ENCODE results near the gene CEP120. TPM values are rescaled to one million over a fixed set of nuclear protein-coding genes. Genes with fewer than 3 reads are reported as not detected.
A peak's percentile ranks its signal among the peaks of the same experiment; 100 is the strongest.

Gene CEP120
- total and polyA plus RNA-seq, 8 donors, result 4.0 to 12.7 (median 9.4) TPM

DNA sequence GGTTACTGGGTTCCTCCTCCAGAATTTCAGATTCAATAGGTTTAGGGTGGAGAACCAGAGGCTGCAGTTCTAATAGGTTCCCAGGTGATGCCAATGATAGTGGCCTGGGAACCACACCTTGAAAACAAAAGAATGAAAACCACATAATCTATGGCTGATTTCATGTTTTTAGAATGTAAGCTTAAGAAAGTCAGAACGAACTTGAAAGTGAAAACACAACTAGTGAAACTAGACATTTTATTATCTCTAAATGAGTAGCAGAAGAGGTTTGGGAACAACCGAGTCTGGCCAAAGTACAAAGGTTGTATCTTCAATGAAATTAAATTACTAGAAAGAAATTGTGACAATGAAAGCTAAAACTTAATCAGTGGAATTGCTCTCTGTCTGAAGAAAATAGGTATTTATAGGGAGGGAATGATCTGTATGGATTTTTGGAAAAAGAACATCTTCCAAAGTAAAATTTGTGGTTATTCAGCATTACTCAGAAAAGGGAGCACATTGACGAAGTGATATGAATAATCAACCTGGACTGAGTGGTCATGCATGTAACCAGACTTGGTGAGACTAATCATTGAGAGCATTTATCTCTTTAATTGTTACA is 24.9 kb upstream of the CEP120 start:
- Histone ChIP-seq H3K9me3 (no peaks in the 10 kb centered on the region), H3K4me3 (no peak overlapping the region), H3K27ac (no peak overlapping the region), H3K4me1 (no peaks in the 10 kb centered on the region), H3K36me3 (no peaks in the 10 kb centered on the region), H3K27me3 (no peaks in the 10 kb centered on the region)
- intact Hi-C loops (cut with DNase I), result no loop called here
- TF ChIP-seq, protein P1, sequence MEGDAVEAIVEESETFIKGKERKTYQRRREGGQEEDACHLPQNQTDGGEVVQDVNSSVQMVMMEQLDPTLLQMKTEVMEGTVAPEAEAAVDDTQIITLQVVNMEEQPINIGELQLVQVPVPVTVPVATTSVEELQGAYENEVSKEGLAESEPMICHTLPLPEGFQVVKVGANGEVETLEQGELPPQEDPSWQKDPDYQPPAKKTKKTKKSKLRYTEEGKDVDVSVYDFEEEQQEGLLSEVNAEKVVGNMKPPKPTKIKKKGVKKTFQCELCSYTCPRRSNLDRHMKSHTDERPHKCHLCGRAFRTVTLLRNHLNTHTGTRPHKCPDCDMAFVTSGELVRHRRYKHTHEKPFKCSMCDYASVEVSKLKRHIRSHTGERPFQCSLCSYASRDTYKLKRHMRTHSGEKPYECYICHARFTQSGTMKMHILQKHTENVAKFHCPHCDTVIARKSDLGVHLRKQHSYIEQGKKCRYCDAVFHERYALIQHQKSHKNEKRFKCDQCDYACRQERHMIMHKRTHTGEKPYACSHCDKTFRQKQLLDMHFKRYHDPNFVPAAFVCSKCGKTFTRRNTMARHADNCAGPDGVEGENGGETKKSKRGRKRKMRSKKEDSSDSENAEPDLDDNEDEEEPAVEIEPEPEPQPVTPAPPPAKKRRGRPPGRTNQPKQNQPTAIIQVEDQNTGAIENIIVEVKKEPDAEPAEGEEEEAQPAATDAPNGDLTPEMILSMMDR (IDR thresholded peaks at IDR 0.05), result no peak
- FAIRE-seq (peak; percentile 65), DNase-seq (no peak), ATAC-seq (no peak)
- WGBS, 2 donors, result 81 to 83% methylated on average over 3 of the region's 3 CpGs

DNA sequence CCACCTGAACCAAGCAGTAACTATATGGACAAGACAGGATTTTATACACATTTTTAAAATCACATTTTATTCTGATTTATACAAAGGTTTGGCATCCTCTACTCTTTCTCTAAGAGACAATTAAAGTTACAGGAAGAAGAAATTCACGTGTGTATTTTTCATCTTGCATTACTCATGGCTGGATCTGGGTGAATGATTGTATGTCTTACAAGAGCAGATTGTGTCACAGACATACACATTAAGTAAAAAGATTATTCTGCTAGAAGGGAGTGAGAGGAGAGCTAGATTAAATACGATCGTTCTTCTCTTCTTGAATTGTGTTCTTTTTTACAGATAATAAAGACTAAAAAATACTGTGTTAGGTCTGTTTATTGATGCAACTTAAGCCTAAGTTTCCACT is 20.8 kb upstream of the CEP120 start:
- Histone ChIP-seq H3K27ac (no peak overlapping the region), H3K36me3 (no peaks in the 10 kb centered on the region), H3K4me1 (no peaks in the 10 kb centered on the region), H3K9me3 (no peaks in the 10 kb centered on the region), H3K27me3 (no peaks in the 10 kb centered on the region), H3K4me3 (no peak overlapping the region)
- ATAC-seq (no peak), DNase-seq (no peak), FAIRE-seq (no peak)
- 72 to 83% methylated on average over 3 of the region's 3 CpGs for WGBS, 2 donors
- intact Hi-C loops (cut with DNase I), result no loop called here
- TF ChIP-seq, protein P1 (IDR thresholded peaks at IDR 0.05), result no peak

DNA sequence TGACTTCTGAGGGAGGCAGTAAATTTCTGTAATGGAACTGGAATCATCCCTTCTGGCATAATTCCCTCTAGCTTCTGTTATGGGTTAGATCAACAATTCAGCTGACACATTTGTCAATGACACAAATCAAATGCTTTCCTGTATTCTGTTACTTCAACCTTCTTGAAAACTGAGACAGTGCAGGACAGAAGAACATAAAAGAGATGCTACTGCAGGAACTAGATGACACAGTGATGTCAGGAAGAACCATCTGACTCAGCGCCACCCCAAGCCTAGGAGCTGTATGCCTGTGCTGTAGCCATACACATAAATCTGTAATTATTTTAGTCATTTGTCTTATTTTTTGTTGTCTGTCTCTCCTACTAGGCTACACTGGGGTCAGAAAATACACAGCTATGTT is 18.2 kb upstream of the CEP120 start:
- TF ChIP-seq, protein P1 (IDR thresholded peaks at IDR 0.05), result no peak
- Histone ChIP-seq H3K27ac (no peak overlapping the region), H3K9me3 (no peaks in the 10 kb centered on the region), H3K4me3 (no peak overlapping the region), H3K27me3 (no peaks in the 10 kb centered on the region), H3K4me1 (peaks cover 0 to 8% (median 0%) of the 10 kb centered on the region in 3 donors), H3K36me3 (no peaks in the 10 kb centered on the region)
- no peak for DNase-seq
- no peak for FAIRE-seq
- WGBS, 2 donors, result 96 to 100% methylated on average over 1 of the region's 1 CpG
- intact Hi-C loops (cut with DNase I), result no loop called here
- ATAC-seq, result no peak

DNA sequence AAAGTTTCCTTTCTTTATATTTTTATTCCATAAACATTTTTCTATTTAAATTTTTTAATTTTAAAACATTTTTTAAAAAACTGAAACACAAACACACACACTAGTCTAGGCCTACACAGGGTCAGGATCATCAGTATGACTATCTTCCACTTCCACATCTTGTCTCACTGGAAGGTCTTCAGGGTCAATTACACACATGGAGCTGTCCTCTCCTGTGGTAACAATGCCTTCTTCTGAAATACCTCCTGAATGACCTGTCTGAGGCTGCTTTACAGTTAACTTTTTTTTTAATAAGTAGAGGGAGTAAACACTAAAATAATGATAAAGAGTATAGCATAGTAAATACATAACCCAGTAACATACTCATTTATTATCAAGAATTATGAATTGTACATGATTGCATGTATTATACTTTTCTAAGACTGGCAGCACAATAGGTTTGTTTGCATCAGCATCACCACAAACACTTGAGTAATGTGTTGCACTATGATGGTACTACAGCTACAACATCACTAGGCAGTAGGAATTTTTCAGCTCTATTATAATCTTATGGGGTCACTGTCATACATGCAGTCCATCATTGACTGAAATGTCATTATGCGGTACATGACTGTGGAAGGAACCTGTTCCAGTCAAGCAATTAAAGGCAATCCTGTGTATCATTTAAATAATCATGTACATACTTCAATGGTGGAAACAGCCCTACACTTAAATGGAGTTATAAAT is 17.4 kb upstream of the CEP120 start:
- intact Hi-C loops (cut with DNase I), result no loop called here
- ATAC-seq, result no peak
- TF ChIP-seq, protein P1 (IDR thresholded peaks at IDR 0.05), result no peak
- 96 to 100% methylated on average over 1 of the region's 1 CpG for WGBS, 2 donors
- no peaks in the 10 kb centered on the region for H3K9me3 ChIP-seq
- no peaks in the 10 kb centered on the region for H3K36me3 ChIP-seq
- peaks cover 0 to 8% (median 0%) of the 10 kb centered on the region in 3 donors for H3K4me1 ChIP-seq
- no peak overlapping the region for H3K4me3 ChIP-seq
- no peaks in the 10 kb centered on the region for H3K27me3 ChIP-seq
- no peak for FAIRE-seq
- no peak overlapping the region for H3K27ac ChIP-seq
- DNase-seq, result no peak

DNA sequence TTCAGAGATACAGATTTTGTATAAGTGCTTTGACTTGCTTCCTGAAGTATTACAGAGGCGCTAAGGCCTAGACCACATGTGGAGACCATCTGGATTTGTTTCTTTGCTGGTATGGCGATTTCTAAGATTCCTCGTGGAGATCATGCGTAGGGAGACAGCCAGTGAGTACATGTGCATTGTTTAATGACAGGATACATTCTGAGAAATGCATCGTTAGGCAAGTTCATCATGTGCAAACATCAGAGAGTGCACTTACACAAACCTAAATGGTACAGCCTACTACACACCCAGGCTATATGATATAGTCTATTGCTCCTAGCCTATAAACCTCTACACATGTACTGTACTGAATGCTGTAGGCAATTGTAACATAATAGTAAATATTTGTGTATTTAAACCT is 16.5 kb upstream of the CEP120 start:
- FAIRE-seq, result peak; percentile 69
- Histone ChIP-seq H3K36me3 (no peaks in the 10 kb centered on the region), H3K27me3 (no peaks in the 10 kb centered on the region), H3K9me3 (no peaks in the 10 kb centered on the region), H3K4me3 (no peak overlapping the region), H3K4me1 (peaks cover 0 to 8% (median 0%) of the 10 kb centered on the region in 3 donors), H3K27ac (no peak overlapping the region)
- no peak for DNase-seq
- intact Hi-C loops (cut with DNase I), result no loop called here
- TF ChIP-seq, protein P1 (IDR thresholded peaks at IDR 0.05), result no peak
- no peak for ATAC-seq
- WGBS, 2 donors, result 95 to 96% methylated on average over 5 of the region's 5 CpGs
